HG03460 (cell line): ENCODE results near the gene MGMT.

Source experiments
- ATAC-seq: cut with Tn5 transposase; IDR thresholded peaks from one replicate; pipeline ENCODE4 v1.9.1; 2021; ENCODE audit not compliant: unreplicated experiment

MGMT gene

DNA sequence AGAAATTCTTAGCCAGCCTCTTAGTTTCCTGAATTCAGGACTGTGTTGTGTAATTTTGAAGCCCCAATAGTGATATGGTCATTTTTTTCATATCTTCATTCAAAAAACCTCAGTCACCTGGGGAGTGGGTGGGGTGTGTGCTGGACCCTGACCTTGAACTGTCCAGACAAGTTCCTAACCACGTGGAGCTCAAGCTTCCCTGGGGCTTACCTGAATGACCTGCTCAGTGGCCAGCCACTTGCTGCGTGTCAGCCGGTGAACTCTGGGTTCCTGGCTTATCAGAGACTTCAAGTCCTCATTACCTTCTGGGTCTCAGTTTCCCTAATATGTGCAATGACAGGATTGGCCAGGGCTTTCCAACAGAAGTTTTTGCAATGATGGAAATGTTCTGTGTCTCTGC is 27.1 kb downstream of the MGMT start:
- ATAC-seq: no peak

DNA sequence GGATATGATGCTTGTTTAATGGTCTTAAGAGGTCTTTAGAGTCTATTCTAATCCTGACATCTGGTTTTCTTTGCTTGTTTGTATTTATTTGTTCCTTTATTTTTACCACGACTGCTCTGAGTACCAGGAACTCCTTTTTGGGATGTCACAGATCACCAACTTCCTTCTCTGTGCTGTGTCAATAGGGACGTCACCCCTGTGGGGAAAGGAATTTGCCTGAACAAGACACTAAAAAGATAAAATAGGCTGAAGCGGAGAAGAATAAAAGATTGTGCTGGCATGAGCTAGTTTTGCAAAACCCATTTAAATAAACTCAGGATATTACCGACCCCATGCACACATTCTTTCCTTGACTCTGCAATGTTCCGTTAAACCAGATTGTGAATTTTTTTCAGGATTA is 27.7 kb downstream of the MGMT start:
- no peak for ATAC-seq

DNA sequence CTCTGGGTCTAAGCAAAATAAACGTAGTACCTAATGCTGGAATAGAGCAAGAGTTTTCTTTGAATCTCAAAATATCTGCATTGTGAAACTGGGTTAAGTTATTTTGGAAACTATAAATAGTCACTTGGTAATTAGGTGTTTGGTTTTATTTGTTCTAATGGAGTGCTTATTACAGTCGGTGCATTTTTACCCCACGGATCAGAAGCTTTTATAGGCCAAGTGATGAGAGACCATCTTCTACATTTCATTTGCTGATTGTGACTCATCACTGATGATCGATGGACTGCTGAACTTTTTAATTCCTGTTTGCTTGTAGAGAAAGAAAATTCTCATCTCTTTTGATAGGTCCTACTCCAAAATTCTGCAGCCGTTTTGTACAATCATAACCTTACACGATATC is 28.2 kb downstream of the MGMT start:
- no peak for ATAC-seq

DNA sequence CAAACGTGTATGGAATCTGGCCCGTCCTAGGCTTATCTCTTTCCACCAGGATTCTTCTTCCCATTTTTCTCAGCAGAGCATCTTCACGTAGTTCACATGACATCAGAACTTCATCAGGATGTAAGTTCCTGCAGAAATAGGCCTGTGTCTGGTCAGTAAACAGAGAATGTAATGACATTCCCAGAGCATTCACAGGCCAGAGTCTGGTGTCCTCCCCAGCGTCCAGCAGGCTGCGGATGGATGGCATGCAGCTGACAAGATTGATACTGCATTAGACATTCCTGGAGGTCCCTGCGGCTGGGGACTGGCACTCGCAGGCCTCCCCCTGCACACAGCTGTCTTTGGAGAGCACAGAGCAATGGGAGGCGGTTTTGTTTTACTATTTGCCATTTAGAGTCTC is 28.7 kb downstream of the MGMT start:
- ATAC-seq: no peak

DNA sequence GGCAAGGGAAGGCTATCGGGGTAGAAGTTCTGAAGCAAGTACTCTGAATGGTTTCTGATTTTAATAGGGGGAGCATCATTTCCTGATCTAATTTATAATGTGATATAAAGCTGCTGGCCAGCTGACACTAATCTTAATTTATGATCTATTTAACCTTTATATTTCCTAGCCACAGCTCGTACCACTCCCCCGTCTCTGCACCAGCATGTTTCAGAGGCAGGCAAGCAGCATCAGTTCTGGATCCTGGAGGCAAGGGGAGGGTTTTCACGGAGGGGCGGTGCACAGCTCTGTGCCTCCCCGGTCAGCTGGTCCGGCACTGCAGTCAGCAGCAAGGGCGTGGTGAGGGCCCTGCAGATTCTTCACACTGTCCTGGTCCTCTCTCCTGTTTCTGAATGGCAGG is 30.0 kb downstream of the MGMT start:
- no peak for ATAC-seq

DNA sequence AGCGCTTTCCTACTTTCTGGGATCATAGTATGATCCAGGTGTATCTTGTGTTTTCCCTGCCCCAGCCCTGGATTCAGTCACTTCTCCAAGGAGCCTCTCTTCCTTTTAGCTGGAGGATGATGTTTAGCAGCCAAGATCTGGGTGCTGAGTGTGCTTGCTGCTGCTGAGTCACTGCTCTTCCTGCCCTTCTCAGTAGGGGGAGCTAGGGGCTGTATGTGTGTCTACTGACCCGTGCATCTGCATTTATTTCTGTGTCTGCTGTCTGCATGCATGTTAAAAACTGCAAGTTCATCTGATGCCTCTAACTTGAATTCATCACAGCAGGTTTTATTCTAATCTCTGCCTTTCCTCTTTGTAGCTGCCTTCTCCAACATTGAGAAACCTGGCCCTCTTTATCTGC is 31.6 kb downstream of the MGMT start:
- ATAC-seq: no peak

DNA sequence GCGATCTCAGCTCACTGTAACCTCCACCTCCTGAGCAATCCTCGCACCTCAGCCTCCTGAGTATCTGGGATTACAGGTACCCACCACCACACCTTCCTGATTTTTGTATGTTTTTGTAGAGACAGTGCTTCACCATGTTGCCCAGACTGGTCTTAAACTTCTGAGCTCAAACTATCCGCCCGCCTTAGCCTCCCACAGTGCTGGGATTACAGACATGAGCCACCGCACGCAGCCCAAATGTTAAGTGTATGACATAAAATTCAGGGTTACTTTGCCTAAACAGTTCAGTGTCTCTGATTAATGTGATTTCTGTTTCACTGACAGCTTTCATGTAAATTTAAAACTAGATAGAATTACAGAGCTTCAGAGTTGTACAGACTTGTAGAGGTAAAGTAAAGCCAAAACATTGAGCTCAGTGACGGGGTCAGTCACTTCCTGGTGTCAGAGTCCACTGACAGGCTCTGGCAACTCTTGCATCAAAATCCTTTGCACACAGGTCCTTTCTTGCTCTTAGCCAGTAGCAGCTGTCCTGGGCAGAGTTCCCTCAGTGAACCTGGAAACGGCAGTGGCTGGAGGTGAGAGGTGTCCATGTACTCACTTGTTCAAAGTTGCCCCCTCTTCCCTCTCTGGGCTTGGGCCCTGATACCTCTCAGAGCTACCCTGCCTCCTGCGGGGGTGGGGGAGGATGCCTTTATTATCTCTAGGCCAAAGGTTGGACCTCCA is 33.7 kb downstream of the MGMT start:
- ATAC-seq: no peak

DNA sequence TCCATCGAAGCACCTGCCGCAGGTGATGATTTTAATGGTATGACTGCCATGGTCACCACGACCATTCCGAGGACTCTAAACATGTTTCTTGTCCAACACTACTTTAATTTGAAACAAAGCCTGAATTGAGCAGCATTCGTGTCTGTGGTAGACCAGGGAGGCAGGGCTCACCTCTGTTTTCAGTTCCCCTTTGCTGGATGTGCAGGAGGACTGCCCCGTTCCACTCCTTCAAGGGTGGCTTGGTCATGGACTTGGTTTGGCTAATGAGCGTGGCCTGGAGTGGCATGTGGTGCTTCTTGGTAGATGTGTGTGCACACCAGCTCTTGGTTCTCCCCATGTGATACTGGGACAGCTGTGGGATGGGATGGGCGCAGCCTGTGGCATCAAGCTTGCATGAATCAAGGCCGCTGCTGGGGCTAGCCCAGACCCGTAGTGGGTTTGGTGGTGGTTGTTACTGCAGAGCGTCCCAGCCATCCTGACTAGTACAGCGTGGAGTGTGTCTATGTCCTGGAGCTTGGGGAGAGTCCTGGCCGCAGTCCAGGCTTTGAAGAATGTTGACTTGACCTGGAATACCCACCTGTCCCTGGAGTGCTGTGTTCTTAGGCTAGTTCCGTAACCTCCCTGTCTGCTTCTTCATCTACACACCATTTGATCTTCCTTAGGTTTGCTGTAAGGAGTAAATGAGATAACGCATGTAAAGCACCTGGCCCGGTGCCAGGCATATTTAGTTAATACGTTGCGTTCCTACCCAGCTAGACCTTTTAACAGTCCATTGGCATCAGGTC is 34.8 kb downstream of the MGMT start:
- peak; percentile 89 for ATAC-seq

DNA sequence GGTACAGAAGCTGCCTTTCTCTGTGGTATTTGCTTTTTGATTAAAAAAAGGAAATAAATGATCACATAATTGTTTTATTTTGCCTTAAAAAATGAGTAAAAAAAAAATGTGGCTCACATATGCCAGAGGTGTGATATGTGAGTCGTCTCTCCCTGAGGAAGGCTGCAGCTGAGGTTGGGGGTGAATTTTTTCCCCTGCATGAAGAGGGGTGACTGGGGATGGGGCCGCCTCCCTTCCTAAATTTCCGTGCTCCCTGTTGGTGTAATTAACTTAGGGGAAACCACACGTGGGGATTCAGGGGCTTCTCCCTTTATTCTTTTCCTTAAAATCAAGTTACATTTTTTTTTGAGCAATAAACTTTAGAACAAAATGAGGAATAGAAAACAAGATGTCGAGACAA is 35.4 kb downstream of the MGMT start:
- ATAC-seq: no peak

DNA sequence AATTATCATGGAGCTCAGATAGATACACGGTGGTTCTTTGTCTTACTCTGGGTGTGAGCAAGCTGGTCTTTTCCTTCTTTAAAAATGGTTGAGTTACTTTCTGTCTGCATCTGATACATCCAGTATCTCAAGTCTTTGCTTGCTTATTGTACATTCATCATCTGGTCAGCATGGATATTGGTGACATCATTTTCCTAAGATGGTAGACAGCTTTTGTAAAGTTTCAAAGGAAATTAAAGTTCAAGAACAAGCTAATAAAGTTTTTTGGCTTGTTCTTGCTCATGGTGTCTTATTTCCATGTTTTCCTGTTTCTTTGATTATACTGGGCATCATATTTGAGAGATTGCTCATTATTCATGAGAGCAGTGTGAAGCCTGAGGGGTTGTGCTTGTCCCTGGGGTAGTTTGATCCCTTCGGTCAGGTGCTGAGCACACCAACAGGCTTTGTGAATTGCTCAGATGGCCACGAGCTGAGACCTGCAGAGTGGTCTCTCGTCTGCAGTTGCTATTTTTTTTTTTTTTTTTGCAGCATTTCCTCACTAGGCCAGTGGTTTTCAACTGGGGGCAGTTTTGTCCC is 38.5 kb downstream of the MGMT start:
- no peak for ATAC-seq

DNA sequence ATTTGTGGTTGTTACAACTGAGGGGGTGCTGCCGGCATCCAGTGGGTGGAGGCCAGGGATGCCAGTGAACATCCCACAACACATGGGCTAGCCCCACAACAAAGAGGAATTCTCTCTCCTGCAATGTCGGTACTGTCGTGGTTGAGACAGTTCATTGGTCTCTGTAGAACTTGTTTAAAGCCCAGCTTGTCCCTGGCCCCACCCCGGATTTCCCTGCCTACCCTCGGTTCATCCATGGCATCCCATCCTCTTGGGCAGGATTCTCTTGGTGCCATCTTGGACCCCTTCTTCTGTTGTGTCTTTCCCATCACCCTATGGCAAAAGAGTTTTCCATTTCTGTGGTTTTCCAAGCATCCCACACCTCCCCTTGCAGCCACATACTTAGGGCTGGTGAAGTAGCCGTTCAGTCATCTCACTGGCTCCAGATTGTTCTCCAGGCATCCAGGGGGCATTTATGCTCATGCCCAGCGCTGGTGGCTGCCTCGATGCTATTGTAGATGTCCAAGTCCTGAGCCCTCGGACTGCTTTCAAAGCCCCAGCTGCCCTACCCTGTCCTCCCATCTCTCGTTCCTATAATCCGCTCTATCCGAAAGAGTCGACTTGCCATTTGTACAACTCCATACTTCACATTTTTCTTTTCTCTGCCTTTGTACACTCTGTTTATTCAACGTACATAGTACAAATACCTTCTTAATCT is 39.2 kb downstream of the MGMT start:
- no peak for ATAC-seq

DNA sequence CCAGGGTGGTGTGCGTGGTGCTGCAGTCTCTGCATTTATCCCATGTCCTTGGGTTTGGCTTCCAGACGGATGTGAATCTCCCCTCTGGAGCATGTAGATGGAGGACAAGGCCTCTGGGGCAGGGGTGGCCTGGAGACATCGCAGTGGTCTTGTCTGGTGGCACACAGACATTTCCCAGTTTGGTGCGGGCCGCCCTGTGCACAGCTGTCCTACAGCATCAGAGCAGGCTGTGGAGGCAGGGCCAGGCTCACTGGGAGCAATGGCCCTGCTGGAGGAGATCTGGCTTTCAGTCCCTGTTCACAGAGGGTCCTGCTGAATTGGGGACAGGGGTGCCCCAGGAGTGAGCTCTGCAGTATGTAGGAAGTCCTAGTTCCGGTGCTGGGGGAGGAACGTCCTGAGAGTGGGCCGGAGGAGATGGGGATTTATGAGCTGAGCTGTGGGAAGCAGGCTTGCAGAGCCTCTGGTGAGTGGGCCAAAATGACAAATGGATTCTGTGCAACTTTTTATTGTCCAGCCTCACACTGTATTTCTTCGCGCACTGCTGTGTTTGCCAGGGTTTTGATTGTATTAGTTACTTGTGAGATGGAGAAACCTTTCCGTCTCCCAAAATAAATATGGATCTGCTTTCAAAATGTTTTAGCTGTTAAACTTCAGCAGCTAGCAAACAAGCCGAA is 40.3 kb downstream of the MGMT start:
- ATAC-seq: no peak

DNA sequence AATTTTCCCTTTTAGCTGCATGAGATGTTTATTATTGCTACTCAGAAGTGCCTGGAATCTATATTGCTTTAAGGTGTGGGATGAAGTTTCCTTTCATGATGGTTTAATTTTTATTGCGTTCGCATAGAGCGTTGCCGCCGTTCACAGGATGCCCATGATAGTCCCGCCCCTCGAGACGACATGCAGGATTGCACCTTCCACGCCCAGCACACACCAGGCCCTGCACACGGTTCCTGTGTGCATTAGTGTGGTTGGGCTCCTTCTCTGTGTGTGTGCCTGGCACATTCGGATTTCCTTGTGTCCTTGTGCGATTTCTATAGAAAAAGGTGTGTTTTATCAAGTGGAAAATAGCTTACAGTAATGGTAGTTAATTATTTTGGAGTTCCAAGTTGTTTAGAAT is 42.1 kb downstream of the MGMT start:
- ATAC-seq: no peak

DNA sequence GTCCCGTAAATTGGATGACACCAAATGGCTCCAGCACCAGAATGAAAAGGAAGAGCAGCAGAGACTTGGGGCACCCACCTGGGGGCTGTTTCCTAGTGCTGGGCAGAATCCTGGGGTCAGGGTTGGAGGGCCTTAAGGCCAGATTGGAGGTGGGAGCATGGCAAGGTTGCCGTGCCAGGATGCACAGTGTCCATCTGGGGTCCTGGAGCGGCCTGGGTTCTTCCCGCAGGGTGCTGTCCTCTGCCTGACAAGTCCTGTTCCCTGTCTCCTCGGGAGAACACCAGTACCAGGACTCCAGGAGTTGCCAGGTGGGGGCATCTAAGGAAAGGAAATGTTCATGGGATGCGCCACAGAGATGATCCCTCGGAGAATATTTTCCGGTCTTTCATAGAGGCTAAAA is 42.8 kb downstream of the MGMT start:
- no peak for ATAC-seq

DNA sequence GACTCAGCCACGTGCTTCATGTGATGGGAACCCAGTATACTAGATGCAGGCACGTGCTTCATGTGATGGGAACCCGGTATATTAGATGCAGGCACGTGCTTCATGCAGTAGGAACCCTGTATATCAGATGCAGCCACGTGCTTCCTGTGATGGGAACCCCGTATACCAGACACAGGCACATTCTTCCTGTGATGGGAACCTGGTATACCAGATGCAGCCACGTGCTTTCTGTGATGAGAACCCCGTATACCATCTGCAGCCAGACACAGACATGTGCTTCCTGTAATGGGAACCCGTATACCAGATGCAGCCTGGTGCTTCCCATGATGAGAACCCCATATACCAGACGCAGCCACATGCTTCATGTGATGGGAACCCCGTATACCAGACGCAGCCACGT is 44.0 kb downstream of the MGMT start:
- ATAC-seq: no peak

DNA sequence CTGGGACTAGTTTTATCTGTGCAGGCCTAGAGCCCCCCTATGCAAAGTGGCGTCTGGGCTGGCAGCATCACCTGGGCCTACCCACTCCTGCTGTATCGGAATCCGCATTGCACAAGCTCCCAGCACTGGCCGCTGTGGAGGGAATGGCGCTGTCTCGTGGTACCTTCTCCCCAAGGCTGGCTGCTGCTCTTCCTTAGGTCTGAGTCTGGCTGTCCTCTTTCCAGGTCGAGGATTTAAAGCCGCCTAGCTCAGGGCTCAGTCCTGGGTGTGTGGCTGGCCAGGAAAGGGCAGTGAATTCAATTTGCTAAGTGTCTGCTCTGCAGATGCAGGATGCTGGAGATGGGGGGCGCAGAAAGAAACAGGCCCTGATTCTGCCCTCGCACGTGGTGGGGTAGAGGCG is 44.7 kb downstream of the MGMT start:
- ATAC-seq: no peak

DNA sequence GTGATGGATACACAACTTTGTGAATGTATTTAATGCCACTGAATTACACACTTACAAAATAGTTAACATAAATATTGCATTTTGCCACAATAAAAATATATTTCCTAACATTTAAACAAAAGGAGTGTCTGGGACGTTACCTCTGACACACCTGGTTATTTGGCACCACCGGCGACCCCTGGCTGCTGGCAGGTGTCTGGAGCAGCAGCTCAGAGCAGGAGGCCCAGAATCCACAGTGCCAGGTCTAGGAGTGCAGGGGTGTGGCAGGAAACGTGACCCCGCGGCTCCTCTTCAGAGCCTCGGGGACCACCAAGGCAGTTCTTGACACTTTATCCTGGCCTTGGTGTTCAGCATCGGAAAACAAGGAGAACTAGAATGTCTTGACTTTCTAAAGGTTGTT is 46.3 kb downstream of the MGMT start:
- ATAC-seq: no peak

DNA sequence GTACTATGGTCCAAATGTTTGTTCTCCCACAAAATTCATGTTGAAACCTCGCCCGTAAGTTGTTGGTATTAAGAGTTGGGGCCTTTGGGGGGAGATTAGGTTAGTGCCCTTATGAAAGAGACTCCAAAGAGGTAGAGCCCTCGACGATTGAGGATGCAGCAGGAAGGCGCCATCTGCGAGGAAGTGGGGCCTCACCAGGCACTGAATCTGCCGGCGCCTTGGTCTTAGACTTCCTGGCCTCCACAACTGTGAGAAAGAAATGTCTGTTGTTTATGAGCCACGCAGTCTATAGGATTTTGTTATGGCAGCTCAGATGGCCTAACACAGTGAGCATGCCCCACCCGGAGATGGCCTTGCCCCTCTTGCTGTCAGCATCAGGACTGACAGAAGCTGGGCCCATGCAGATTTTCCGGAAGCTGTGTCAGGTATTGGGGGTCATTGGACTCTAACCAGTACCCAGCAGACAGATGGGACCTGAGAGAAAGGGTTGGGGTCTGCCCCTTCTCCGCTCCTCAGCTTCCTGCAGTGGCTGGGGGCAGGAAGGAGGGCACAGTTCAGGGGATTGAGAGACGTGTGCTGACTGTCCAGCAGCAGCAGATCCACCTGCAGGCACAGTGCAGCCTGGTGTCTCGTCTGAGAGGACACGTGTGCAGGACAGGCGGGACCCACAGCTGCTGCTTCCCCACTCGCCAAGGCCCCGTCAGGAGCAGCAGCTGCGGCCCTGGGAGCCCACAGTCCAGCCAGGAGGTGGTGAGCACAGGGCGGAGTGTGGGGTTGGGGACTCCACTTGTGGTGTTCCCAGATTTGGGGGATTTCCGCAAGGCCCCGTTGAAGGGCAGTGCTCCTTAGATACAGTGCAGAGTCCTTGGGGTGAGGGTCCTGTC is 47.8 kb downstream of the MGMT start:
- ATAC-seq: no peak

DNA sequence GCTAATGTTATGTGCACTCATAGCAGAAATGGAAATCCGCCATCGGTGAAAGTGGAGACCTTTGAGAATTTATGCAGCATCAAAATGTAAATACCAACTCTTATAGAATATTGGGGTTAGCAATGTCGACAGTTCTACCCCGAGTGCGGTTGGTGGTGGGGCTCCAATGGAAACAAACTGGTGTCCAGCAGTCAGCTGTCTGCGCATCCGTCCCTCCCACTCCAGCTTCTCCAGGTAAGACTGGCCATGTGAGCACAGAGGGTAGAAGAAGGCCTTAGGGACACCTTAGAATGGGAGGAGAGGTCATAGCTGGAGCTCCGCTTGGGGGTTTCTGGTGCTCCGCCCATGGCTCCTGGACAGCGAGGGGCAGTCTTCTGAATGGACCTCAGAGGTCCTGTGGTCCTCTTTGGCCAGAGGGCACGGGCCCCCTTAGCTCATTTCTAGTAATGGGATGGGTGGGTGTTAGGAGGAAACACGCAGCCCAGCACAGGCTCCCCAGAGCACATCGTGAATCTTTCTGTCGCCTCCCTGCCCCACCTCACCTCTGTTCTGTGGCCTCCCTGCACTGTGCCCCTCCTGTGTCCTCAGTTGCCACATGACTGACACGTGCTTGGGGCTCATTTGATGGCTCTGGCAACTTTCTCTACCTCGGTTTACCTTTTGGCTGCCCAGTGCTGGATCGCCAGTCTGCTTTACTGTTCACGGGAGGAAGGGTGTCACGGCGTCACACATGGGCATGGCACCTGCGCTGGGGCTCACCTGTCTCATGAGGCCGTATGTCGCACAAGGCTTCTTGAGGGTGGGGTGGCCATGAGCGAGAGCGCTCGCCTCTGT is 50.0 kb downstream of the MGMT start:
- no peak for ATAC-seq
